PFSK-1 (cell line): ENCODE results near the gene TTLL12.

Source experiments
- FOXP2 ChIP-seq: optimal IDR thresholded peaks from 2 replicates; pipeline ENCODE3; 2011; ENCODE audit warnings: borderline replicate concordance, control low read depth, inconsistent platforms; ENCODE audit not compliant: insufficient read depth; ENCODE audit errors: extremely low read length, extremely low read depth
- POLR2AphosphoS5 ChIP-seq: IDR thresholded peaks from 2 replicates; pipeline ENCODE4 v1.6.1; 2012; ENCODE audit warnings: low read depth, mild to moderate bottlenecking, control low read depth, low read length, moderate library complexity
- SIN3A ChIP-seq: IDR thresholded peaks from 2 replicates; pipeline ENCODE4 v1.6.1; 2012; ENCODE audit warnings: mild to moderate bottlenecking, low read length, moderate library complexity, borderline replicate concordance; ENCODE audit not compliant: insufficient read depth
- TAF1 ChIP-seq: IDR thresholded peaks from 2 replicates; pipeline ENCODE4 v1.6.1; 2012; ENCODE audit warnings: low read length, control low read depth, borderline replicate concordance; ENCODE audit not compliant: insufficient read depth
- TF ChIP-seq, protein P1 (sequence below), 2 experiments: IDR thresholded peaks; 2 replicates each; pipeline versions ENCODE4 v1.6.1 to v1.8.0; 2011 to 2012; ENCODE audit warnings: low read depth in 2 of 2, low read length in 2 of 2, control low read depth in 1 of 2, inconsistent platforms in 1 of 2, mild to moderate bottlenecking in 1 of 2, moderate library complexity in 1 of 2; ENCODE audit not compliant: insufficient read depth in 1 of 2

- TF ChIP-seq POLR2AphosphoS5 (no peak), SIN3A (no peak), FOXP2 (no peak), TAF1 (no peak)
- TF ChIP-seq, protein P1, sequence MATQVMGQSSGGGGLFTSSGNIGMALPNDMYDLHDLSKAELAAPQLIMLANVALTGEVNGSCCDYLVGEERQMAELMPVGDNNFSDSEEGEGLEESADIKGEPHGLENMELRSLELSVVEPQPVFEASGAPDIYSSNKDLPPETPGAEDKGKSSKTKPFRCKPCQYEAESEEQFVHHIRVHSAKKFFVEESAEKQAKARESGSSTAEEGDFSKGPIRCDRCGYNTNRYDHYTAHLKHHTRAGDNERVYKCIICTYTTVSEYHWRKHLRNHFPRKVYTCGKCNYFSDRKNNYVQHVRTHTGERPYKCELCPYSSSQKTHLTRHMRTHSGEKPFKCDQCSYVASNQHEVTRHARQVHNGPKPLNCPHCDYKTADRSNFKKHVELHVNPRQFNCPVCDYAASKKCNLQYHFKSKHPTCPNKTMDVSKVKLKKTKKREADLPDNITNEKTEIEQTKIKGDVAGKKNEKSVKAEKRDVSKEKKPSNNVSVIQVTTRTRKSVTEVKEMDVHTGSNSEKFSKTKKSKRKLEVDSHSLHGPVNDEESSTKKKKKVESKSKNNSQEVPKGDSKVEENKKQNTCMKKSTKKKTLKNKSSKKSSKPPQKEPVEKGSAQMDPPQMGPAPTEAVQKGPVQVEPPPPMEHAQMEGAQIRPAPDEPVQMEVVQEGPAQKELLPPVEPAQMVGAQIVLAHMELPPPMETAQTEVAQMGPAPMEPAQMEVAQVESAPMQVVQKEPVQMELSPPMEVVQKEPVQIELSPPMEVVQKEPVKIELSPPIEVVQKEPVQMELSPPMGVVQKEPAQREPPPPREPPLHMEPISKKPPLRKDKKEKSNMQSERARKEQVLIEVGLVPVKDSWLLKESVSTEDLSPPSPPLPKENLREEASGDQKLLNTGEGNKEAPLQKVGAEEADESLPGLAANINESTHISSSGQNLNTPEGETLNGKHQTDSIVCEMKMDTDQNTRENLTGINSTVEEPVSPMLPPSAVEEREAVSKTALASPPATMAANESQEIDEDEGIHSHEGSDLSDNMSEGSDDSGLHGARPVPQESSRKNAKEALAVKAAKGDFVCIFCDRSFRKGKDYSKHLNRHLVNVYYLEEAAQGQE (IDR thresholded peaks at IDR 0.05; ENCODE audit: insufficient read depth in 1 of 2, low read depth in 2 of 2, low read length in 2 of 2) = no peak
These were observed 10.5 kb upstream of the TTLL12 start for GRCh38 chr22:43197271-43197941.
